GM19035 (cell line): ENCODE results near the gene GSG1L.

Experiments used
- ATAC-seq: cut with Tn5 transposase; IDR thresholded peaks from one replicate; pipeline ENCODE4 v1.9.1; 2021; ENCODE audit not compliant: unreplicated experiment

Gene GSG1L

DNA sequence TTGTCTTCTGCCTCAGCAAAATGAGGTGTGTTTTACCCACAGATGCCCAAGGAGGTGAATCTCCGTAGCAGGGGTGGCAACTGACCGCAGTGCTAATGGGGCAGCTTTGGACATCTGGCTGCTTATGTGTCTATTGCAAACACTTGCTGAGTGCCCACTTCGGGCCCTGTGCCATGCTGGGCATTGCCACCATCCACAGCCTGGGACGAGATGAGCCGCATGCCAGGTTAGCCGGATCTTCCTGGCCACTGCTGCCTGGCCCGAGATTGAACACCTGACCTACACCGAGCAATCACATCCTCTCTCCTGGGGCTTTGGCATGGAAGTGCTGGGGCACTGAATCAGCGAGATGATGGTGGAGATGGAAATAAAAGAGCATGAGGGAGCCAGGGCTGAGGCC lies 238.7 kb downstream of the GSG1L start:
- no peak for ATAC-seq

DNA sequence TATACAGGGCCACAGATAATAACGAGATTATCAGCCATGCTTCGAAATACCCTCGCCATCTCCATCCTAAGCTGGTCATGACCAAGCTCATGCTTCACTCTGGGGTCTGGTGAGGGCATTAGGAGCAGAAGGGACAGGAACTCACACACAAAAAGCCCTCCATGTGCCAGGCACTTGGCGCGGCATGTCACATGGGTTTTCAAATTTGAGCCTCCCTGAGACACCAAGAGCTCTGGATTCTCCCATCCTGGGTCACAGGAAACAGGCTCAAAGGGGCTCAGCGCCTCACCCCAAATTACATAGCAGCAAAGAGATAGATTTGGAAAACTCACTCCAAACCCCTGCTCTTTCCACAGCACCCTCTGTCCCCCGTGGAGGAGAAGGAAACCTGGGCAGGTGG lies 239.5 kb downstream of the GSG1L start:
- ATAC-seq: no peak

DNA sequence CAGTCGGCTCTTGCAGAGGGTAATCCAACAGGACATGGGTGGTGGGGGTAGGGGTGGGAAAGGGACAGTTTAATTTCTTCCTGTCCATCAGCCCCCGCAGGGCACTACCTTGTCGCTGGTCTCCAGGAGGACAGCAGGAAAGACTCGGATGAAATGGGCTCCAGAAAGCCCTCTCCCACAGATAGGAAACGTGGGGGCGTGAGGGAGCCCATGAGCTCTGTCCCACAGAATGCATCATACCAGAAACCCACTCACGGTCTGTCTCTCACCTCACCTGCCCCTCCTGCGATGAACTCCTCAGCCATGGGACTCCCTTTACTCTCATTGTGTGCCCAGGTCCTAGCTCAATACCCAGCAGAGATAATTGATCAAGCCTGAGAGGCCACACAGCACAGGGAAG lies 240.1 kb downstream of the GSG1L start:
- no peak for ATAC-seq

DNA sequence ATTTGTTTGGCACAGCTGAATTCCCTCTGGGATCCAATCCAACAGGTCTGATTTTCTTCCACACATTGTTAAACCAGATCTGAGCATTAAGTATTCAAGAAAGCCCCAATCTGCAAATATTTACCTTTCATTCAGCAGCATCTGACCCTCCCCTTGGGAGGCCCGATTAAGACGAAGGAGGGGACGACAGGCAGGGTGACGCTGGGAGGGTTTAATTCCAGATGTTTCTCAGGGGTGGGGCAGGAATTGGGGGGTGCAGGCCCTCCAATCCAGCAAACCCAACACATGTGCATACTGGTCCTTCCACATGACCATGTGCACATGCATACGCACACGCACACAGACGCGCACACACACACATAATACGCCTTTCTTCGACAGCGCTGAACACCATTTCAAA lies 240.5 kb downstream of the GSG1L start:
- ATAC-seq: no peak

DNA sequence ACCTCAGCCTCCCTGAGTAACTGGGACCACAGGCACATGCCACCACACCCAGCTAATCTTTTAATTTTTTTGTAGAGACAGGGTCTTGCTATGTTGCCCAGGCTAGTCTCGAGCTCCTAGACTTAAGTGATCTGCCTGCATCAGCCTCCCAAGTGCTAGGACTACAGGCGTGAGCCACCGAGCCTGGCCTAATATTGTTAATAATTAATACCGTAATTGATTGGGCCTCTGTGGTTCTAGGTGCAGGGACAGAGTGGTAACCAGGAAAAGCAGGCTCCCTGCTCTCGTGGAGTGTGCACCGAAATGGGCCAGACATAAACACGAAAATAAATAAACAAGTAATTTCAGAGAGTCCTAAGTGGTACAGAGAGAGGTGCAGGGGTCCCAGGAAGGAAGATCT lies 241.0 kb downstream of the GSG1L start:
- ATAC-seq: no peak

DNA sequence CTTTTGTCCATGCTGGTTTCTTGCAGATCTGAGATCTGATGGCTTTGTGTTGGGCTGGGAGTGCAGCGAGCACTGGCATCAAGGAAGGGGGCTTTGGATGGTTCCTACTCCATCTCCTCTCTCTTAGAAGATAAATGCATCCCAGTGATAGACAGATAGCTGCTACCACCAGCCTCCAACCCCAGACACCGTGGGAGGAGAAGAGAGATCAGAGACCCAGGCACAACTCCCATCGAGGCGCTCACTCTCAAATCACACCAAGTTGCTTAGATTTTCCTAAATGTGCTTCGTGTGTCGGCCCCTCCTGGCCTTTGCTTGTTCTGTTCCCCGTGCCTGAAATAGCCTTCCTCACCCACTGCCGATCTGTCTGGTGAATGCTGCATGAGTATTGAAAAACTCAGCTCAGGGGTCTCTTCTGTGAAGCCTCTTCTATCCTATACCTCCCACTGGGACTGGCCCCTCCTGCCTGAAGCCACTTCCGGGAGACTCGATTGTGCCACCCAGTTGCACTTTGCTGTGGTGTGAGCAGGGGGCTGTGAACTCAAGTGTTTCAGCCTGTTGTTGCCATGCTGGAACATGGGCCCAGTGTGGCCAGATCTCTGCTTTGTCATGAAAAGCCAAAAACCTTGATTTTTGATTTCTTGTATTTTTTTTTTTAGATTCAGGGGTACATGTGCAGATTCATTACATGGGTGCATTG lies 242.7 kb downstream of the GSG1L start:
- no peak for ATAC-seq

DNA sequence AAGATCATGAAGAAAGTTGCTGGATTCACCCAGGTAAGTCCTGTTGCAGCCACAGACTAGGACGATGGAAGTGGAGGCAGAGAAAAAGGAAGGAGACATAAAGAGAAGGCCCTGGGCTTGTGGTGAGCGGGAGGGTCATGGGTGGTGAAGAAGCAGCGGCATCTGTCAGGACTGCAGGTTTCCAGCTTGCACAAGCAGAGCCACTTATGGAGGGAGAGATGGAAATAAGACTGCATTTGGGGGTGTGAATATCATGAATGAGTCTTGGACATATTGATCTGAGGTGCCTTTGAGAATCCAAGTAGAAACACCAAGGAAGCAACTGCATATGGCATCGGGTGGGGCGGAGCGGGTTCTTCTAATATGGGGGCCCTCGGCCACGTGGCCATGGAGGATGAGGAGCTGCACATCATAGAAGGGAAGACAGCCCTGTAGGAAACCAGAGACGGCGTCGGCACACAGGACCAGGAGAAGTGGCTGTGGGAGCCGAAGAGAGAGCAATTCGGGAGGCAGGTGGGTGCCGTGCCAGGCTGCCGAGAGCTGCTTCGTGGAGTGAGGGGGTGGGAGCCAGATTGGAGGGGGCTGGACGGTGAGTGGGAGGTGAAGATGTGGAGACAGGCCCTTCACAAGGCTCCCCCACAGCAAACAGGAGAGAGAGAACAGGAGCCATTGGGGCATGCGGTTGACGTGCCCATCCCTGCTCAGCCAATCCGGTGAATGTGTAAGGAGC lies 243.5 kb downstream of the GSG1L start:
- no peak for ATAC-seq

DNA sequence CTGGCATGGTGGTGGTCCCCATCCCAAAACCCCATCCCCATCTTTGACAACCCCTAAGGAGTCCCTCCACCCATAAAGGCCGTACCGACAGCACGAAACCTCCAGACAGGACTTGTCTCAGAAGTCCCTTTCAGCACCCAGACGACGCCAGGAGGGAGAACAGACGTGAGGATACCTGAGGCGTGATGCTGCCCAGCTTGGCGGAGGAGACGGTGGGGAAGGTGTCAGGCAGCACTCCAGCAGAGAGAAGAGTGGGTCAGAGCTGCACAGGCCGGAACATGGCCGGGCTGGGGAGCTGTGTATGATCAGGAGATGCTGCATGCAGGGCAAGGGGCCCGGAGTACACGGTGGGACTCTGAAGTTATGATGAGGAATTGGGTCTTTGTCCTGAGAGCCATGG lies 244.2 kb downstream of the GSG1L start:
- ATAC-seq: no peak

DNA sequence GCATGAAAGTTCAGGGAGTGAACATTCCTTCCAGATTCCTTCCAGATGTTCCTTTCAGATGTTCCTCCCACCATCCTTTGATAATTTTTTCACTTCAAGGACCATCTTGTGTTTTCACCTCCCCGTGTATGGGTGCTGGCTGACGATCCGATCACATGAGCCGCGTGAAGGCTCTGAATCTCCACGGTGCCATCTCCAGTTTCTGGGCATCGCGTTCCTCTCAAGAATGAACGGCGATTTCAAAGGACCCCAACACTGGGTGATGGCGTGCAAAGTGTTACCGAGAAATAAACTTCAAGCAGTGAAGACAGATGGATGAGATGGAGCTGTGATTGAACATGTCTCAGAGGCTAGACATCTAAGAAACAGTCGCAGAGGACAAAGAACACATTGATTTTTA lies 245.3 kb downstream of the GSG1L start:
- ATAC-seq: no peak

DNA sequence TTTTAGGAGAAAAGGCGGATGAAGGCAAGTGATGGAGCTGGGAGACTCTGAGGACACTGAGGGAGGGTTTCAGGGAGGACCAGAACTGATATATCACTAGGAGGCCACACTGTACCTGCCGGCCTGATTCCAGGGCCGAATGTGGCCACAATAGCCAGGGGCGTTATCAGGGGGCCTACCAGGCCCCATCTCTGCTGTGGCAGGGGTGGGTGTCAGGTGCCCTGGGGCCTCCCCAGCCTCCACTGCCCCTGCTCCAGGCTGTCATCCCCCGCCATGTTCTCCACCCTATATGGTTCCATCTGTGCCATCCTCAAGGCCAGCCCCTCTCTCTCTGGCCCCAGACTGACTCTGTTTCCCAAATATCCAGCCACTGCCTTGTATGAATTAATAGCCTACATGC lies 246.5 kb downstream of the GSG1L start:
- no peak for ATAC-seq

DNA sequence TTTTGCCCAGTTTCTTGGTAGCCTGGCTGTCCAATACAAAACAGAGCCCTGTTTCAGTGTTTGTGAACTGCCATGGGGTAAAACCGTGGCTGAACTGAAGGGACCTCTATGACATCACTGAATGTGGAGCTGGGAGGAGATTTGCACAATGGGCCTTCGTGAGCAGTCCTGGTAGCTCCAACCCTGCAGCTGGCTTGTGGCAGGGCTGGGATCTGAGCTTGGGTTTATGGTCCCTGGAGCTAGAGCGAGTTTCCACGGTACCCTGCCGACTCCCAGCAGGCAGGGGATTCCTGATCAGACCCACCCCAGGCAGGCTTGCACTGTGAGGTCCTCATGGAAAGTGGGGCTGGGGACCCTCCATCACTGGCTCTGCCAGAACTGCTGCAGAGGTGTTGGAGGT lies 247.0 kb downstream of the GSG1L start:
- ATAC-seq: no peak

DNA sequence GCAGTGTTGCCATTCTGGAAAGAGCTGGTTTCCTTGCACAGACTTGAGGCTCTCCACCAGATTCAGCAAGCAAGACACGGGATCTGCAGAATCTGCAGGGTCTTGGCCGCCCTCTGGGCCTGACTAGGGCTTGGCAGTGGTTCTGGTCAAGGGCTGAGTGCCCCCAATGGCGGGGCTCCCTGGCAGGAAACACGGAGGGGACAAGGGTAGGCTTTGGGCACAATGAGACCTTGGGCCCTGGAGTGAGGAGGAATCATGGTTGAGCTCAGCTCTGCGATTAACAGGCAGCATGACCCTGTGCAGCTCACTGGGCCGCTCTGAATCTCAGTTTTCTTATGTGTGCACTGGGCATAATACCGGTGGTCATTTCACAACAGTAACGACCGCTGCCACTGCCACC lies 249.9 kb downstream of the GSG1L start:
- ATAC-seq: no peak

DNA sequence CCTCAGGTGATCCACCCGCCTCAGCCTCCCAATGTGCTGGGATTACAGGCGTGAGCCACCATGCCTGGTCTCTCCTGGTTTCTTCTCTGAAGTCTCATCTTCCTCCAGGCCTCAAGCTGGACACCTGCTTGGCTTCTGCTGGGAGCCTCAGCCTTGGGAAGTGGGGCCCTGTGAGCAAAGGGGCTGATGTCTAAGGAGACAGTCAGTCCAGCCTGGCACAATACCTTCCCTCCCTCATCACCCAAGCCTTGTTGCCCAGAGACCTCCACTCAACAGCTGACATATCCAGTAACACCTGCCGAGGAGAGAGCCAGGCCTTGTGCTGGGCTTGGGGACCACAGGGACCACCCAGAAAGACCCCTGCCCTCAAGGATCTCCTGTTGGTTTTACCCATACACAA lies 251.6 kb downstream of the GSG1L start:
- no peak for ATAC-seq

DNA sequence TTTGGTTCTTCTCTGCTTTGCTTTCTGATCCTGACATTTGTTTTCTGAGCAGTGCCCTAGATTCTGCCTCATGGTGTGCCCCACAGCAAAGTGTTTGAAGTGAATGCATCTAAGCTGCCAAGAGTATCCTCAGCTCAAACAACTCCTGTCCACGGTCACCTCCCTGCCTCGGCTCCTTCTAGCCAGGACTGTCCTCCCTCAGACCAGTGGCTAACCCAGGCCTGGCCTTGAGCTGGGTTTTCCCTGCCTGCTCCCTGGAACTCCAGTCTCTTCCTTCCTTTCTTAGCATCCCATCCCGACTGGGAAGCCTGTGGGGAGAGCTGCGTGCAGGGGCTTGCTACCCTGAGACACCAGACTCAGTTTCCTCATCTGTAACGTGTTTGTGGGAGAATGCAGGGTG lies 256.5 kb downstream of the GSG1L start:
- no peak for ATAC-seq

DNA sequence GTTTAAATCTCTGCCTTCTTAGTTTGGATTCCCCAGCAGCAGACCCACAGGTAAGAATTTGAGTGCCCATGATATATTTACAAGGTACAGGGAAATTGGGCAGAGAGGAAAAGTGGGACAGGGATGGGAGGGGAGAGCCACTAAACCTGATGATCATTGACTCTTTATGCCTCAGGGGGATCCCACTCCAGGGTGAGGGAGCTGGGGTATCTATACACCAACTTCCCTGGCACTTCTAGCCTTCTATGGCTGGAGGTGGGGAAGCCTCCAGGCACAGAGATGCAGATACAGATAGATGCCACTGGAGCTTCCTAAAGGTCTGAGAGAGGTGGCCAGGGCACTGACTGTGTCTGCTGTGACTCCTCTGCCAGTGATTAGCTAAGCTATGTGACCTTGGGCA lies 257.1 kb downstream of the GSG1L start:
- no peak for ATAC-seq

DNA sequence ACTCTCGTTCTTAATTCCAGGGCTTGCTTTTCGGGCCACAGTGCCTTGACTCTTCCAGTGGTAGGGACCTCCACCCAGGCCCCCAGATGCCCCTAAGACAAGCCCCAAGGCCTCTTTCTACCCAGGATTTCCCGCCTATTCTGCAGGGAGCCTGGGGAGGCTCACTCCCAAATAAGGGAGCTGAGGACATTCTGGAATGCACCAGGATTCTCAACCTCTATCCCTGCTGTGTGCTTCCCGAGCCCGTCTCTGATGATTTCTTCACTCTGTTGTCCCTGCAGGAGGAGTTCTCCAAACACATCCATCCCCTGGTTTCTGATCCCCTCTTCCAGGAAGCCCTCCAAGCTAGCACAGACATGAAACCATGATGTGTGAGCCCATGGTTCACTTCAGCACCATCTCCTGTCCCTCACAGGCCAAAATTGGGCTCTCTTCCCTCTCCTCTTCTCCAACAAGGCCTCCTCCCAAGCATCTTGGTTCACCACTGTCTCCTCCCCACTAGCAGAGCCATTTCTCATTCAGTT lies 257.6 kb downstream of the GSG1L start:
- no peak for ATAC-seq

DNA sequence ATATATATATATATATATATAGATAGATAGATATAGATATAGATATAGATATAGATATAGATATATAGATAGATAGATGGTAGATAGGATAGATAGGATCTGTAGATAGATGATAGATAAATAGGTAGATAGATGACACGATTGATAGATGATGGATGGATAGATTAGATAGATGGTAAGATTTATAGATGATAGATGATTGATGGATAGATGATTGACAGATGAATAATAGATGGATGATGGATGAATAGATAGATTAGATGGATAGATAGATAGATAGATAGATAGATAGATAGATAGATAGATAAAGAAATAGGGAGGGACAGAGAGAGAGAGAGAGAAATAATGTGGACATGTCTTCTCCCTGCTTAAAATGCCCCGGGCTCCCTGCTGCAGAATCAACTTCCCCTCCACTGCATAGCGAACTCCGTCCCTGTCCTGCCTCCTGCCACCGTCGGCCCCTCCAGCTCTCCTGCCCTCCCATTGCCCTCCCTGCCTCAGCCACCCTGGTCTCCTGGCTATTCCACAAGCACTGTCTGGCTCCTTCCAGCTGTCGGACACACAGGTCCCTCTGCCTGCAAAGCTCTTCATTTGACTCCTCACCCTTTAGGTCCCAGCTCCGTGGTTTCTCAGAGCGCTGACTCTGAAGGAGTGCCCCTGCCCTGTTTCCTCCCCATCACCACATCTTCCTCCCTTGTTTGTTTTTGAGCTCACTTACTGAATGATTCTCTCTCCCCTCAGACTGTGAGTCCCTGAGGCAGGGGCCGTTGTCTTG lies 259.6 kb downstream of the GSG1L start:
- ATAC-seq: no peak

DNA sequence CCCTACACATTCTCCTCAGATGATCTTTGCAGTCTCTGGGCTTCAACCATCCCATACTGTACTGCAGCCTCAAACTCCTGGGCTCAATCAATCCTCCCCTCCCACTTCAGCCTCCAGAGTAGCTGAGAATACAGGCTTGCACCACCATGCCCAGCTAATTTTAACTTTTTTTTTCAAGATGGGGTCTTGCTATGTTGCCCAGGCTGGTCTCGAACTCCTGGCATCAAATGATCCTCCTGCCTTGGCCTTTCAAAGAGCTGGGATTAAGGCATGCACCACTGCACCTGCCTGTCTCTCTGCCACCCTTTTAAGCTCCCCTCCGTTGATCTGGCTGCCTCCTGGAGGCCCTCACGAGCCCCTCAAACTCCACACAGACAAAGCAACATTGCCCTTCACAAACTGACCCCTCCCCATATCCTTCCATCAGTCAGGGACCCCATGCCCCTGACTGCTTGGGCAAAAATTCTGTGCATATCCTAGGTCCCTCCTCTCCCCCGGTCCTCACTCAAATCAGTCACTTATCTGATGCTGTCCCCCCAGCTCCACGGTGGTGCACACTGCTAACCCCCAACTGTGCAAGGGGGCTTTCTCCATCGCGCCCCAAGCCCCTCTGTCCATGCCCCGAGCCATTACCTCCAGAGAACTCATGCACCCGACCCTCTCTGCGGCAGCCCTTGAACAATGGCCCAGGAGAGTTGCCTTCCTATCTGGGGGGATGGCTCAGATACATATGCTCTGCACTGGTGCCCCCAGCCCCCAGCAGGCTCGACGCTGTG lies 260.7 kb downstream of the GSG1L start:
- no peak for ATAC-seq

DNA sequence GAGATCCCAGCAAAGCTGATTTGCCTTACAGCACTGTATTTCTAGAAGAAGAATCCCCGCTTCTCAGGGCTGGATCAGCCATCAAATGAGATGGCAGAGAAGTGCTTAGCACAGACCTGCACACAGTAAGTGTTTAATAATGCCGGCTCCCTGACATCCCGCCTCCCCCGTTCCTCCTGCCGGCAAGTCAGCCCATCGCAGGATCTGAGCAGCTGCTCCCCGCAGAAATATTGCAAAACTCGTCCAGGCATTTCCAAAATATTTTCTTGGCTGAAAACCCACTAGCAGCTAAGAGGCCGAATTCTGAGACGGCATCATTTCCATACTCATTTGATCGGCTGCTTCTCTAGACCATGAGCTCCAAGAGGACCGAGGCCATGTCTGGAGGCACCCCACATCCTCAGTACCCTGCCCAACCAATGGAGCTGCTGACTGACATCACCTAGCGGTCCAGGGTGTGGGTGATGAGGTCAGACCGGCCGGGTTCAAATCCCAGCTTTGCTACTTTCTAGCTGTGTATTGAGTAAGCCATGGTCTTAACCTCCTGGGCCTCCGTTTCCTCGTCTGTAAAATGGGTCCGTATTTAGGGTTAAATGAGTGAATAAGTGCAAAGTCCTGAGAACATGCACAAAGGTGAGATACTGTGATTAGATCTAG lies 262.1 kb downstream of the GSG1L start:
- ATAC-seq: no peak

DNA sequence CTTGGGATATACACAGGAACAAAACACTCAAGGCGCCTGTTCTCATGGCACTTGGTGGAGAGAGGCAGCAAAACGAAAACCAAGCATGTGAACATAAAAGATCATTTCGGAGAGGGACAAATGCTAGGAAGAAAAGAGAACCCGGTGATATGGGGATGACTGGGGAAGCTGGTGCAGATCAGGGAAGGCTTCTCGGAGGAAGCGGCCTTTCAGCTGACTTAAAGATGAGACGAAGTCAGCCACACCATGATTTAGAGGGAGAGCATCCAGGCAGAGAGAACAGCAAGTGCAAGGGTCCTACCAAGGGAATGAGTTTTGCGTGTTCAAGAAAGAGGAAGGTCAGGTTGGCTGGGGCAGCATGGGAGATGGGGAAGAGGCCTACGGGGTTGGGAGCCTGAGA lies 262.7 kb downstream of the GSG1L start:
- ATAC-seq: no peak

DNA sequence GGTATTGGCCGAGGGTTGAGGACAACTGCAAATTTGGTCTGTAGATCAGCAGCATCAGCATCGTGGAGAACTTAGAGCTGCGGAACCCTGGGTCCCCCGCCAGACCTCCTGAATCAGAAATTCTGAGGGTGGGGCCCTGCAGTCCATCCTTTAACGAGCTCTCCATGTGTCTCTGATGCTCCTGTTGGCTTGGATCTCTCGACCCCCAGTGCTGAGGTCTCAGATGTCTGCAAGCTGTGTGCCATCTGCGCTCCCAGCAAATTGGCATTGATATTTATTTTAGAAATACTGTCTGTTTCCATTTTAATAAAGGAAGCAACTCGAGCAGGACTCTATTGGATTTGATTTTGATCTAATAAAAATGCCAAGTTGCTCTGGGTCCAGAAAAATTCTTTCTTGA lies 263.6 kb downstream of the GSG1L start:
- no peak for ATAC-seq
